Measurements from ENCODE around the gene CRY1. TPM values are rescaled to one million over a fixed set of nuclear protein-coding genes. Genes with fewer than 3 reads are reported as not detected.

Gene CRY1
- total and polyA plus RNA-seq, 9 of the 15 experiments (the other 6 are each of a cell fraction or from before 2014, with no cell fraction given), result 8.7 to 33.3 (median 25.2) TPM

DNA sequence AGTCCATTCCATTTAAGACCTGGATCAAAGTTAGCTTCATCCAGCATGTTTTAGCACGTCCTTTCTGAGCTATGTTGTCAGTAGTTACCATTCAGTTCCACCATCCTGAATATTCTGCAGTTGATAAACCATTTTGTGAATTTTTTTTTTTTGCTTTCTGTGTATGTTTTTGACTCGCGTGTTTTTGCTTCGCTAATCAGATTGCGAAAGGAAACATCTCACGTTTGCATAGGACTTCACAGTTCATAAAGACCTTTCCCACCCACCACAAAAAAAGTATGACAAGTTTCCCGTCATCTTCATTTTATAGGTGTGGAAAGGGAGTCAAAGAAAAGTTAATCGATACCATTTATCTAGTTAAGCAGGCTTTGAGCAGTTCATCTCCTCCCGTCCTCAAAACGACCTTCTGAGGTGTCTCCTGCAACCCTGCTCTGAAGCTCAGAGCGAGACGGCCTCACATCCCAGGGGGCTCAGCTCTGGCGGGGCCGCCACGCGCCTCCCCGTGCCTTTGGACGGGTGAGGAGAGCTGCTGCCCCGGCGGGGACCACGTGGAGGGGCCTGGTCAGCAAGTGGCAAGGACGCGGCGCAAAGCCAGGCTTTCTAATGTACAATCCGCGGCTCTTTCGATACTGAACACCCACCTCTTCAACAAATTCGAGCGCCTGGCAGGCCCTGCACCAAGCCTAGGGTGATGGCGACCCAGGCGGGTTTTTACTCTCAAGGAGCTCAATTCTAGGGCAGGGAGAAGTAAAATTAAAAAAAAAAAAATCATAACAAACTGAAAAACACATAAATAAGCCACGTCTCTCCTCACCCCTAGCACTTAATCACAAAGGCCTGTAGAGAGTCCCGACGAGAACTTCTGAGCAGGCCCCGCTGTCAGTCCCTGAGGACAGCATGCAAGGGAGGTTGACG is 138.6 kb downstream of the CRY1 start (continued):
- TF ChIP-seq AFF4 (CRISPR knock-in tag; IDR thresholded peaks at IDR 0.05) (0 out of 2 replicates have a peak, but pooled peaks have one; percentile 87), TCF7 (IDR thresholded peaks at IDR 0.05; ENCODE audit: borderline replicate concordance) (no peak), BCLAF1 (IDR thresholded peaks at IDR 0.05; ENCODE audit: borderline replicate concordance in 1 of 2, control insufficient read depth in 1 of 2, low read depth in 2 of 2, low read length in 1 of 2) (no peak), SAFB (IDR thresholded peaks at IDR 0.05; ENCODE audit: borderline replicate concordance, low read depth, low read length) (no peak), MYC (IDR thresholded peaks at IDR 0.05; ENCODE audit: low read depth, low read length) (peak; percentile 88), MYC (CRISPR knock-in tag; IDR thresholded peaks at IDR 0.05; ENCODE audit: borderline replicate concordance, low read depth) (no peak), ID3 (CRISPR knock-in tag; IDR thresholded peaks at IDR 0.05) (no peak), ID3 (tag; IDR thresholded peaks at IDR 0.05) (peak; percentile 35; the same call in 1 of the 2 replicates), CEBPB (tag; IDR thresholded peaks at IDR 0.05) (peak; percentile 34), CC2D1A (IDR thresholded peaks at IDR 0.05) (0 out of 2 replicates have a peak, but pooled peaks have one; percentile 32), HEY1 (CRISPR knock-in tag; IDR thresholded peaks at IDR 0.05; ENCODE audit: borderline replicate concordance) (no peak), PCBP1 (IDR thresholded peaks at IDR 0.05; ENCODE audit: low read depth, low read length, poor library complexity, severe bottlenecking) (no peak), PREB (CRISPR knock-in tag; IDR thresholded peaks at IDR 0.05) (0 out of 2 replicates have a peak, but pooled peaks have one; percentile 53)
- TF ChIP-seq, protein P1, sequence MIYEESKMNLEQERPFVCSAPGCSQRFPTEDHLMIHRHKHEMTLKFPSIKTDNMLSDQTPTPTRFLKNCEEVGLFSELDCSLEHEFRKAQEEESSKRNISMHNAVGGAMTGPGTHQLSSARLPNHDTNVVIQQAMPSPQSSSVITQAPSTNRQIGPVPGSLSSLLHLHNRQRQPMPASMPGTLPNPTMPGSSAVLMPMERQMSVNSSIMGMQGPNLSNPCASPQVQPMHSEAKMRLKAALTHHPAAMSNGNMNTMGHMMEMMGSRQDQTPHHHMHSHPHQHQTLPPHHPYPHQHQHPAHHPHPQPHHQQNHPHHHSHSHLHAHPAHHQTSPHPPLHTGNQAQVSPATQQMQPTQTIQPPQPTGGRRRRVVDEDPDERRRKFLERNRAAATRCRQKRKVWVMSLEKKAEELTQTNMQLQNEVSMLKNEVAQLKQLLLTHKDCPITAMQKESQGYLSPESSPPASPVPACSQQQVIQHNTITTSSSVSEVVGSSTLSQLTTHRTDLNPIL (CRISPR knock-in tag; IDR thresholded peaks at IDR 0.05), result no peak

Measured in K562 (cell line).